MCF 10A (cell line): ENCODE data around the gene DIAPH1. TPM values are rescaled to one million over a fixed set of nuclear protein-coding genes. Genes with fewer than 3 reads are reported as not detected.

Source experiments
- BruUV-seq: library from RNA; stranded (reverse); fragments of 400-500 nt; replicated peaks from 2 replicates; lab custom pipeline; 2021; lab: Mats Ljungman, UMichigan
- CTCF ChIA-PET: fragments of 300-600 bp; sonication (Branson Sonifier 250); formaldehyde crosslinking; extraction: SDS; loops from one replicate; lab custom pipeline; 2021; ENCODE audit warnings: antibody characterized with exemption, inconsistent platforms; lab: Yijun Ruan, JAX
- POLR2A ChIA-PET: fragments of 300-600, 350-650 bp; sonication (Branson Sonifier 250); formaldehyde crosslinking; extraction: SDS; loops from one replicate; lab custom pipeline; 2020; ENCODE audit warnings: antibody characterized with exemption, inconsistent platforms; lab: Yijun Ruan, JAX
- DNase-seq: peaks from one replicate; pipeline ENCODE4 v3.0.0-alpha.2; 2018; ENCODE audit not compliant: unreplicated experiment
- H3K27ac Mint-ChIP-seq: one replicate; pipeline ENCODE4 v1.8.0; 2022; ENCODE audit warnings: mild to moderate bottlenecking, low read depth, mixed read lengths; ENCODE audit not compliant: unreplicated experiment
- H3K27me3 Mint-ChIP-seq: one replicate; pipeline ENCODE4 v1.8.0; 2022; ENCODE audit warnings: mixed read lengths; ENCODE audit not compliant: insufficient read depth, unreplicated experiment
- H3K36me3 Mint-ChIP-seq: one replicate; pipeline ENCODE4 v1.8.0; 2022; ENCODE audit warnings: mild to moderate bottlenecking, moderate library complexity, mixed read lengths; ENCODE audit not compliant: insufficient read depth, unreplicated experiment
- H3K4me1 Mint-ChIP-seq: one replicate; pipeline ENCODE4 v1.8.0; 2022; ENCODE audit warnings: mixed read lengths; ENCODE audit not compliant: insufficient read depth, unreplicated experiment
- H3K4me3 Mint-ChIP-seq: one replicate; pipeline ENCODE4 v1.8.0; 2022; ENCODE audit warnings: mild to moderate bottlenecking, moderate library complexity, mixed read lengths; ENCODE audit not compliant: unreplicated experiment
- H3K9me3 Mint-ChIP-seq: one replicate; pipeline ENCODE4 v1.8.0; 2022; ENCODE audit warnings: mixed read lengths; ENCODE audit not compliant: unreplicated experiment
- intact Hi-C: fragments of 100-400 bp; cut with micrococcal nuclease; formaldehyde crosslinking; loops from 2 replicates; pipeline ENCODE4 v1.14.1; 2022
- total RNA-seq: library from RNA; stranded (reverse); gene quantifications from 2 replicates; pipeline ENCODE4 v1.2.3, GENCODE V29; 2022
- TF ChIP-seq, protein P1 (sequence below): fragments of 200-600 bp; IDR thresholded peaks from one replicate; pipeline ENCODE4 v1.8.0; 2022; ENCODE audit warnings: antibody characterized with exemption, mild to moderate bottlenecking; ENCODE audit not compliant: unreplicated experiment

Gene DIAPH1
- total RNA-seq, 1 experiment from 2014 or later, result 228 TPM

DNA sequence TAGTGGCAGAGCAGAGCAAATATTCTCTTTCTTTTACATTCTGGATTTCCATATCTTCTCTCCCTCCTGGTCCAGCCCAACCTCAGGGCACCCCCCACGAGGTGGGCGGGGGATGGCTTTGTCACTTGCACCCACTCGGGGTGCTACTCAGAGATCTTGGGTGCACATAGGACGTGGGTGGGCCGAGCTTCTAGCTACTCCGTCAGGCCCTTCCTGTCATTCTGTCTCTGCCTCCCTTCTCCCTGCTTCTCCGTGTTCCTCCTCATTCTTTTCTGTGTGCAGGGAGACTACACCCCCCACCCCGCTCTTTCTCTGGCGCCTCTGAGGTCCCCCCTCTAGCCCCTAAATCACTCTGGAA, 110.4 kb downstream of the DIAPH1 start:
- H3K4me3 Mint-ChIP-seq, result peak overlapping the region; percentile 71
- POLR2A ChIA-PET, result interaction anchor here (0.6 to 3.5 kb wide), 9 partner anchors 13 to 52 kb away, joined by 3 to 25 read pairs (median 3); partner anchors contain the start of genes PCDHGC3, PCDHGC4 and PCDHGC5
- H3K36me3 Mint-ChIP-seq, result peaks cover 22% of the 10 kb centered on the region
- CTCF ChIA-PET, result interaction anchor here (0.7 to 11.5 kb wide), 13 partner anchors 16 to 188 kb away, joined by 3 to 191 read pairs (median 3); partner anchors contain the start of genes PCDHGA10, PCDHGB7, PCDHGC5 and TAF7
- TF ChIP-seq, protein P1, sequence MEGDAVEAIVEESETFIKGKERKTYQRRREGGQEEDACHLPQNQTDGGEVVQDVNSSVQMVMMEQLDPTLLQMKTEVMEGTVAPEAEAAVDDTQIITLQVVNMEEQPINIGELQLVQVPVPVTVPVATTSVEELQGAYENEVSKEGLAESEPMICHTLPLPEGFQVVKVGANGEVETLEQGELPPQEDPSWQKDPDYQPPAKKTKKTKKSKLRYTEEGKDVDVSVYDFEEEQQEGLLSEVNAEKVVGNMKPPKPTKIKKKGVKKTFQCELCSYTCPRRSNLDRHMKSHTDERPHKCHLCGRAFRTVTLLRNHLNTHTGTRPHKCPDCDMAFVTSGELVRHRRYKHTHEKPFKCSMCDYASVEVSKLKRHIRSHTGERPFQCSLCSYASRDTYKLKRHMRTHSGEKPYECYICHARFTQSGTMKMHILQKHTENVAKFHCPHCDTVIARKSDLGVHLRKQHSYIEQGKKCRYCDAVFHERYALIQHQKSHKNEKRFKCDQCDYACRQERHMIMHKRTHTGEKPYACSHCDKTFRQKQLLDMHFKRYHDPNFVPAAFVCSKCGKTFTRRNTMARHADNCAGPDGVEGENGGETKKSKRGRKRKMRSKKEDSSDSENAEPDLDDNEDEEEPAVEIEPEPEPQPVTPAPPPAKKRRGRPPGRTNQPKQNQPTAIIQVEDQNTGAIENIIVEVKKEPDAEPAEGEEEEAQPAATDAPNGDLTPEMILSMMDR, result no peak
- intact Hi-C loops, result no loop called here
- no TSS peak for BruUV-seq
- peaks cover 34% of the 10 kb centered on the region for H3K4me1 Mint-ChIP-seq
- H3K9me3 Mint-ChIP-seq, result no peaks in the 10 kb centered on the region
- peak overlapping the region; percentile 88 for H3K27ac Mint-ChIP-seq
- H3K27me3 Mint-ChIP-seq, result no peaks in the 10 kb centered on the region
- DNase-seq, result no peak

DNA sequence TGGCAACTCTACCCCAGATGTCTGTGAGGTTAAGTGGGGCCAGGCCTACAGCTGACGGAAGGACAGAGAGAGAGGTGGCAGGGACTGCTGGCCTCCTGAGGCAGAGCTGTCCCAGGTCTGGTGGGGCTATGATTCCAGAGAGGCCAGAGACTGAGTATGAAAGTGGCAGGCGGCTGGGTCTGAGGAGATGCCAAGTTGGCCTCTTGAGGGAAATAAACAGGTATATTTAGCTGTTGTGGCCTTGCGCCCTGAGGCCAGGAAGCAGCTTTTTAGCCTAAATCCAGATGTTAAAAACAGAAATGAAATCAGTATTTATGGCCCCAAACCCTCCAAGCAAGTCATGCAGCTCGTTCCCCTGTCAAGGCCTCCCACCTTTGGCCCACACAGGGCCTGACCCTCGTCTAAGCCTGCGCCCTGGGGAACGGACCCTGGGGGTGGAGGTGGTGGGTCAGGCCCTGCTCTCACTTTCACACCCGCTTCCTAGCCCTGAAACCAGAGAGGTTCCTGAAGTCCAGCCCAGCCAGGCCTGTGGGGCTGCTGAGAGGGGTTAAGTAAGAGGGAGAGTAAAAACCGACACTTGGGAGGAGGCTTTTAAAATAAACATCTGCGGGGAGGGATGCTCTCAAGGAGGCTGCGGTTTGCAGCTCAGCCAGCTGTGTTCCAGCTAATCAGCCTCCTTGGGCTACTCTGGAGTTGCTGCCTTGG, 111.3 kb downstream of the DIAPH1 start:
- Mint-ChIP-seq H3K4me1 (peaks cover 26% of the 10 kb centered on the region), H3K27me3 (no peaks in the 10 kb centered on the region), H3K36me3 (peaks cover 19% of the 10 kb centered on the region), H3K27ac (peak overlapping the region; percentile 88), H3K9me3 (no peaks in the 10 kb centered on the region), H3K4me3 (no peak overlapping the region)
- no TSS peak for BruUV-seq
- no peak for DNase-seq
- POLR2A ChIA-PET, result interaction anchor here (0.7 to 3.5 kb wide), 4 partner anchors 14 to 320 kb away, joined by 3 to 25 read pairs (median 4); partner anchors contain the start of gene PCDHB9
- TF ChIP-seq, protein P1, result no peak
- intact Hi-C loops, result no loop called here
- CTCF ChIA-PET, result interaction anchor here (0.6 to 11.5 kb wide), 14 partner anchors 11 to 579 kb away, joined by 3 to 191 read pairs (median 4); partner anchors contain the start of genes DIAPH1, PCDHB11, PCDHGA10 and PCDHGB7

DNA sequence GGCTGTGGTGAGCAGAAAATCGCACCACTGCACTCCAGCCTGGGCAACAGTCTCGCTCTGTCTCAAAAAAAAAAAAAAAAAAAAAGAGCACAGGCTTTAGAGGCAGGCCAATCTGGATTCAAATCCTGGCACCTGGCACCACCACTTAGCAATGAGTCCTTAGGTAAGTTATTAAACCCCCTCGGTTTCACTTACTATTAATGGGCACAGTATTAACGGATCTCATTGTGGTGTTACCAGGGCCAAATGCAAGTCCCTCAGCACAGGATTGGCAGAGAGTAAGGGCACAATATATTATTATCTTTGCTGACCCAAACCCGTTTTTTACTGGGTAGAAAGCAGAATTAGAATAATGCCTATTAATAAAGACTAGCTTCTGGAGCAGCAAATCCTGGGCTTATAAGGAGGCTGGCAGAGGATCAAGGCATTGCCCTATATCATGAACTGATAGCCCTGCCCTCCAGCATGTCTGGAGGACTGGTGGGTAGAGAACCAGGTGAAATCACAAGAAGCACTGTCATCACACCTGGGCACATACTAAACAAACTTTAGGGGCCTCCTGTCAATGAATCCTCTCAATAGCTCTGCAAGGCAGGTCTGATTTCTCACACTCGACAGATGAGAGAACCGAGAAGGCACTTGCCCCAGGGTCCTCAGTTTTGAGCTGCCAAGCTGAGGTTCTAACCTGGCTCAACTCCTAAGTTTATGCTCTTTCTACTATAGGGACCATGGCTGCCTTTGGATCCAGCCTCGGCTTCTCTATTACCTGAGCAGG, 112.2 kb downstream of the DIAPH1 start:
- Mint-ChIP-seq H3K9me3 (no peaks in the 10 kb centered on the region), H3K4me1 (peaks cover 23% of the 10 kb centered on the region), H3K27me3 (no peaks in the 10 kb centered on the region), H3K27ac (peak overlapping the region; percentile 88), H3K36me3 (peaks cover 10% of the 10 kb centered on the region), H3K4me3 (no peak overlapping the region)
- intact Hi-C loops, result no loop called here
- TF ChIP-seq, protein P1, result no peak
- BruUV-seq, result no TSS peak
- no peak for DNase-seq
- CTCF ChIA-PET, result interaction anchor here (0.6 to 11.5 kb wide), 13 partner anchors 12 to 307 kb away, joined by 3 to 191 read pairs (median 4); partner anchors contain the start of genes DIAPH1, PCDHB11, PCDHGA10 and PCDHGC5
- POLR2A ChIA-PET, result interaction anchor here (0.7 to 1.0 kb wide), 2 partner anchors 53 to 319 kb away, joined by 3 to 4 read pairs; partner anchors contain the start of gene PCDHB9
